SIG-M5 (cell line): ENCODE results near the gene HYCC2.
"Not testable (repeated sequence)": the region's sequence is repeated elsewhere in the genome, so short reads cannot be mapped to it uniquely, and the experiment has no call there.

ENCODE experiments used
- DNase-seq: peaks from one replicate; lab custom pipeline; 2025; lab: John Stamatoyannopoulos, UW

HYCC2 gene

DNA sequence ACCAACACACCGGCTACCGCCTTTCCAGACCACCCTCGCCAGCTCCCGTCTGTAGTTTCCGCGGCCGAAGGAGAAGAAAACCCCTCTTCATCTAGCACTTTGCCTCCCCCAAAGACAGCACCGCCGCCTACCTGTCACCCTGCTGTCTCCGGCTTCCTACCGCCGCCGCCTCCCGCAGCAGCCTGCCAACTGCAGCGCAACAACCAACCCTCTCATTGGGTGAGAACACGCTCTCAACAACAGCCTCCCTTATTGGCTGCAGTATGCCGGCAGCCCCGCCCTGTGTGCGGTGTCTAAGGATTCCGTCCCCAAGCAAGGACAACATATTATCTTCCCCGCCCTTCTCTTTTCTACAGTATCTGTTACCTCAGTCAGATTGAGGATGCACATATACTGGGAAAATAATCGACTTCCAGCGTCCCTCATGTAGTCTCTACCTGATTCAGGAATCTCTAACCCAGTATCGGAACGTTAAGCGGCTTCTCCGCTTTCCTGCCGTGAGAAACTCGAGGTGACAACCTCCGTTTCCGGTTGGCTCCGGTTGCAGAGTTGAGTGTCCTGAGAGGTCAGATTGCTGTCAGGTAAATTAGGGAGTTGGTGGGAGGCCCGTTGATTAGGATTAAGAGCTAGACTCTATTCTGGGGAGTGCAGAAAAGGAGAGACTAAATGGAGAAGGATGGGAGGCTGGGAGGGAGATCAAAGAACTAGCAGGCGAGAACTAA lies at the start of gene HYCC2, which contains the start of gene NDUFB3:
HYCC2 (minus strand) TSS at position 193 of the 722 bp plus-strand sequence. CDS start 47,662 bp downstream, outside the sequence.
NDUFB3 (plus strand) TSS at position 523 of the 722 bp plus-strand sequence. CDS start 6,882 bp downstream, outside the sequence.
- DNase-seq = peak; percentile 81

DNA sequence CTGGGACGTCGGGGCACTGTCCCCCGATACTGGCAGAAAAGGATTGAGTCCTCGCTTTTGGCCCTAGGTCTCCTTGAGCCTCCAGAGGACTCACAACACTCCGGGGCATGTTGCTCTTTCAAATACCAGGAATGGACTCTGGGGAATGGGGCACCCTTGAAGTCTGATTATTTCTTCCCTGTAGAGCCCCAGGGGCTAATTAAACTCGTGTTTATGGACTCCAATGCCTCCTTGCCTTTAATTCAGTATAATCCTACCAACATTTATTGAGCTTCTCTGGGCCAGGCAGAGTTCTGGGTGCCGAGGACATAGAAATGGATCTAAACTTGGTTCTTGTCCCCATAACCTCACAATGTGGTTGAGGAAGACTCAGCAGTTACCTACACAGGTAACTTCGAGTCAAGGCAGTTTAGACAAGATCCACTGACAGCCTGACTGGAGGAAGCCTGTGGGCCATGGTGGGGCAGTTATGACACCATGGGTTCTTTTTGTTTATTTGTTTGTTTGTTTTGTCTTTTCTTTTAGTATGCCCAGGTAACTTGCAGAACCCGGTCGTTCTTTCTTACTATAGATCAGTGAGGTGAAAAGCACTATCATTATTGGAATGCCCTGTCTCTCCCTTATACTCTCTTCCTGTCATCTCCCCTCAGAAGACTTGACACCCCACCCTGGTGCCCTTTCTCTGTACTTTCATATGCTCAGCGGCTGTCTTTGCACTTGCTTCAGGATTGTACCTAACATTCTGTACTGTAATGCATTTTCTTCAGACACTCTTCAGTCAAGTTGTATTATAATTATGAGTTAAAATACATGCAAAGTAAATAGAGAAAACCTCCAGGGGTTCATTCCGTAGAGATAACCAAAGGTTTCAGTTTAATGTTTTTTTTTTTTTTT lies 47.7 kb upstream of the HYCC2 start:
- DNase-seq = no peak

DNA sequence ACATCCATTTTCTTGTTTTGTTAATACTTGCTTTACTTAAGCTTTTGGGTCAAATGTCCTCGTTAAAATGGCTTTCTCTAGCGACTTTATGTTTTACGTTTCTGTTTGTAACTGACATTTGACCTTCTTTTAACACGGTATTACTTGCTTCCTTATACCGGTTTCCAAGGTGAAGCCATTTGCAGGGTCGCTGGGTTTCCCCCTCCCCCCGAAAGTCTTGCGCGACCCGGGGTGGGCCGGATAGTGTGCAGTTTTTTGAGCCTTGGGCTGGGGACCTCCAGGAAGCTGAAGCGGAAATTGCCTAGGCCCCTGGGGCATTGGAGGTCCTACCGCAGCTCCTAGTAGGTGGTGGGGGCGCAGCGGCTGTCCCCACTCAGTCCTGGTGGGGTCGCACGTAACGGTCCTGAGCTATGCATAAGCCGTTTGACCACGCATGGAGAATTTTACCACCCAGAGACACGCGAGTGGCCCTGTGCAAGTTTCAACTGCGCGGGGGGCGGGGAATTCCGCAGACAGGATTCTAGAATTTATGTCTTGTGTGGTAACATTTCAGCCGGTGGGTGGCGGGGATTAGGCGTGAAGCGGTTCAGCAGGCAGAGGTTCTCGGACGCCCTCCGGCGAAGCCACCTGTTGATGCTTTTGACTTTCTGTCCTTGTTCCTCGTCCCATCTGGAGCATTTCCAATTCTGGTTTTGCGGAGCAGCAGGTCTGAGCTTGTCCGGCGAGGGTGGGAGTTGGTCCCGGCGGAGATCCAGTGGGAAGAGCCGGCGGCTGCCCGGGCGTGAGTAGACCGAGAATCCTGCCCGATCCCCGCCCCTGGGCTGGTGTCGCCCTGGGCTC lies 46.9 kb upstream of the HYCC2 start:
- peak; percentile 81 for DNase-seq

DNA sequence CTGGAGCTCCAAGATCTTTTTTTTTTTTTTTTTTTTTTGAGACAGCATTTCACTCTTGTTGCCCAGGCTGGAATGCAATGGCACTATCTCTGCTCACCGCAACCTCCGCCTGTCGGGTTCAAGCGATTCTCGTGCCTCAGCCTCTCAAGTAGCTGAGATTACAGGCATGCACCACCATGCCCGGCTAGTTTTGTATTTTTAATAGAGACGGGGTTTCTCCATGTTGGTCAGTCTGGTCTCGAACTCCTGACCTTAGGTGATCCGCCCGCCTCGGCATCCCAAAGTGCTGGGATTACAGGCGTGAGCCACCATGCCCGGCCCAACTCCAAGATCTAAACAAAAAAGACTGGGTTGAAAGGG lies 46.2 kb upstream of the HYCC2 start:
- DNase-seq = not testable (repeated sequence)

DNA sequence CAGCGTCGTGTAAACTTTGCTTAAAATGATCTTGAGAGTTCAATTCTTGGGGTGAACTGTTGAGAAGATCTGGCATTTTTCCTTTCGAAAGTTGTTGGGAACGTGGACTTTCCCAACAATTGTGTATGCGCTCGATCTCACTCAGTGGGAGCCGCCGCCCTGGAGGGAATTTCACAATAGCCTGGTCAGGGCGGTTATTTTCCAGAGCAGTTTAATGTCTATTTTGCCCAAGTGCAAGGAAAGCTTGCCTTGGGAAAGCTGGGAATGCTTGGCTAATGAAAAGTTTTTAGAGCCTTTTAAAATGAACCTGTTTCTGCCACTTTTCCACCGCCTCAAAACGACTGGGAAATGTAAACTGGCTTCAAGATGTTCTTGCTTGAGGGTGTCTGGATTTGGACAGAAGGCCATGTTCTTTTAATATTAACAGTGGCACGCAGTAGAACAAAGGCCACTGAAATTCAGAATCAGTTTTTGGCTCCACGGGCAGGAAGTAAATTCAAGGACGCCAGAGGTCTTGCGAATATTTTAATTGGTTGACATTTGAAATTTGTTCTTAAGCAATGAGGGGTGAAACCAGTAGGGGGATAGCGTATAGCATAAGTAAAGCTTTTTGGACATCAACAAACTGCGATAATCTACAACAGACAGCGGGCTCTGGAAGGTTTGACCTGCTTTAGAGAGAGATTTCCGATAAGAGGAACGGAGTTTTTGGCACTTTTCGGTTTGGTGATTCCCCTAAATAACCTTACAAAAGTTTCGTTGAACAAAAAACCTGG lies 45.7 kb upstream of the HYCC2 start:
- DNase-seq = peak; percentile 55

DNA sequence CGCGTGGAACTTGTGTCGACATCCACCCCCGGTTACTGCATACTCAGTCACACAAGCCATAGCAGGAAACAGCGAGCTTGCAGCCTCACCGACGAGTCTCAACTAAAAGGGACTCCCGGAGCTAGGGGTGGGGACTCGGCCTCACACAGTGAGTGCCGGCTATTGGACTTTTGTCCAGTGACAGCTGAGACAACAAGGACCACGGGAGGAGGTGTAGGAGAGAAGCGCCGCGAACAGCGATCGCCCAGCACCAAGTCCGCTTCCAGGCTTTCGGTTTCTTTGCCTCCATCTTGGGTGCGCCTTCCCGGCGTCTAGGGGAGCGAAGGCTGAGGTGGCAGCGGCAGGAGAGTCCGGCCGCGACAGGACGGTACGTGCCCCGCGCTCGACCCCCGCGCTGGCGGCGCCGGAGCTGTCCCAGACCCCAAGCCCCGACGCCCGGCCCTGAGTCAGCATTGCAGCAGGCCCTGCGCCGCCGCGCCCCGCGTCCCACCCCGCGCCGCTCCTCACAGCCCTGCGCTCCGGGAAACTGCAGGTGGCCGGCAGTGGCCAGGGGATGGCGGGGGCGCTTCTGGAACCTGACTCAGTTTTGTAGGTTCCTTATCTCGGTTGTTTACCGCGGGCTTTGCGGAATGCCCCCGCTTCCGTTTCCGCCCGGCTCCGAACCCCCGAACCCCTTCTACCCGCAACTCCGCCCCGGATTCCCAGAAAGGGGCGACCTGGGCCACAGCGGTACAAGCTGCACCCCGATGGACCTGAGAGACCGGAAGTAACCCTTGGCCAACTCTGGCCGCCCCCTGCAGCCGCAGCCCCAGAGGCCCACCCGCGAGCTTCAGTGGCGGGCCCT lies 44.9 kb upstream of the HYCC2 start, which contains the start of gene CFLAR:
CFLAR (plus strand) TSS at position 50 of the 844 bp plus-strand sequence. CDS start 13,702 bp downstream, outside the sequence.
- peak; percentile 38 for DNase-seq

DNA sequence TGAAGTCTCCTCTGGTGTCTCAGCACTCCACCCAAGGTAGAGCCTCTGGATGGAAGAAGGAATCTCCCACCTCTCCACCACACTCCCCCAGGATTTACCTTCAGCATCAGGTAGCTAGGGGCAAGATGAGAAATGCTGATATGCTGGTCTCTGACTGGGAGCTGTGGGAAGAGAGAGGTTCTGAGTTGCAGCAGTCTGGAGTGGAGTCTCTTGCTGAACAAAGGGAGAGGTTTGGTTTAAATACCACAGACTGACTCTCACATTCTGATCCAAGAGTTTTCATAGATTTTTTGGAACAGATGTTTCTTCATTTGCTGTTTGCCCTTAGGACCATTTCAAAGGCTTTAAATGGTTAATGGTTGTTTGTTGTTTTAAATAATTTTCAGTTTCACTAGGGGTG lies 43.4 kb upstream of the HYCC2 start:
- DNase-seq = no peak

DNA sequence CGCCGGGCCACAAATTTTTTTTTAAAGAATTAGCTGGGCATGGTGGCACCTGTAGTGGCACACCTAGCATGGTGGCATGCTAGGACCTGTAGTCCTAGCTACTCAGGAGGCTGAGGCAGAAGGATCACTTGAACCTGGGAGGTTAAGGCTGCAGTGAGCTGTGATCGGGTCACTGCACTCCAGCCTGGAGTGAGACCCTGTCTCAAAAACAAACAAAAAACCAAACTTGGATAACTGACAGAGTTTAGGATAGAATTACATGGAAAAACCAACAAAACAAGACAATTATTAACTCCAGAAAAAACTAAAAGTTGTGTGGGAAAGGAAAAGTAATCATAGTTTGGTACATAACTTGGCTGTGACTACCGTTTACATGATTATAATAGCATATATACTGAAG lies 42.9 kb upstream of the HYCC2 start:
- no peak for DNase-seq

DNA sequence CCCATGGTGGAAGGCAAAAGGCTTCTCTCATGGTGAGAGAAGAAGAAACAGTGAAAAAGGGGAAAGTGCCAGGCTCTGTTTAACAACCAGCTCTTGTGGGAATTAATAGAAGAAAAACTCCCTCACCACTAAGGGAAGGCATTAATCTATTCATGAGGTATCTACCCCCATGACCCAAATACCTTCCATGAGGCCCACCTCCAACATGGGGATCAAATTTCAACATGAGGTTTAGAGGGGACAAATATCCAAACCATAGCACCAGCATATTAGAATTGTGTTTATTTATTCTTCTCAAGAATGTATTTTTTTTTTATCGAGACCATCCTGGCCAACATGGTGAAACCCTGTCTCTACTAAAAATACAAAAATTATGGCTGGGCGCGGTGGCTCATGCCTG lies 39.6 kb upstream of the HYCC2 start:
- DNase-seq = no peak

DNA sequence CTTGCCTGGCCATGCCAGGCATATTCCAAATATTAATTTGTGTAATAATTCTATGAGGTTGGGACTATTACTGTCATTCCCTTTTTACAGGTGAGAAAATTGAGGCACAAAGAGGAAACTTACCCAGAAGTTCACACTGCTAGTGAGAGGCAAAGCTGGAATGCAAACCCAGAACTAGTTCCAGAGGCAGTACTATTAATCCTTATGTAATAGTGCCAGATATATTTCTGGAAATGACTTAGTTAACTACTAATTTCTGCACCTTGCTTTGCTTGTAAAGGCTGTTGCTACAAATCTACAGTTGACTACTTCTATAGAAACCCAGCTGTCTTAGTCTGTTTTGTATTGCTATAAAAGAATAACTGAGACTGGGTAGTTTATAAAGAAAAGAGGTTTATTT lies 39.1 kb upstream of the HYCC2 start:
- no peak for DNase-seq

DNA sequence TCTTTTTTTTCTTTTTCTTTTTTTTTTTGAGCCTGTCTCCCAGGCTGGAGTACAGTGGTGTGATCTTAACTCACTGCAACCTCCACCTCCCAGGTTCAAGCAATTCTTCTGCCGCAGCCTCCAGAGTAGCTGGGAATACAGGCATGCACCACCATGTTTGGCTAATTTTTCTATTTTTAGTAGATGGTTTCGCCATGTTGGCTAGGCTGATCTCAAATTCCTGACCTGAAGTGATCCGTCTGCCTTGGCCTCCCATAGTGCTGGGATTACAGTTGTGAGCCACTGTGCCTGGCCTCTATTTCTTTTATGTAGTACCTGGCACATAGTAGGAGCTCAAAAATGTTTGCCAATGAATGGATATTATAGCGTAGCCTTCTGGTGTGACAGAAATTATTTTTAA lies 37.7 kb upstream of the HYCC2 start:
- DNase-seq = no peak

DNA sequence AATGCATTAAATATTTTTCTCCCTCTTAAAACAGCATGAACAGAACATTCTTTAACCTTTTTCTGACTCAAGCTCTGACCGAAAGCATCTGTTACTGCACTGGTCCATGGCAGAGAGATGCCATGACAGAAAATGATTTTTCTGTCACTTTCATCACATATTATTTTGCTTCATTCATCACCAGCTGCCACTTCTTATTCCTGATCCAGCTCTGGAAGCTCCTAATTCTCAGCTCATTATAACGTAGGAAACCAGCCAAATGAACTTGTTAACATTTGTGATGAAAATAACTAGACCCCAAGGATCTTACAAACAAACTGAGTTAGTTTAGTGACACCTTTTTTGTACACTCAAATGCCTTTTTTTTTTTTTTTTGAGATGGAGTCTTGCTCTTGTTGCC lies 36.9 kb upstream of the HYCC2 start:
- no peak for DNase-seq

DNA sequence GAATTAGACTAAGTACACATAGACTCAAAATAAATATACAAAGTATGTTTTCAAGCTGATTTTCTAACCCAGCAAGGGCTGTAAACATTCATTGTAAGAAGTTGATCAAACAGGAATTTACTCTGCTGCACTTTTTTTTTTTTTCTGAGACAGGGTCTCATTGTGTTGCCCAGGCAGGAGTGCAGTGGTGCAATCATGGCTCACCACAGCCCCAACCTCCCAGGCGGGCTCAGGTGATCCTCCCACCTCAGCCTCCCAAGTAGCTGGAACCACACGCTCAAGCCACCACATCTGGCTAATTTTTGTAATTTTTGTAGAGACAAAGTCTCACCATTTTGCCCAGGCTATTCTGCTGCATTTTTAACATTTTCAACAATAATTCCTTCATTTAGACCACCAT lies 36.2 kb upstream of the HYCC2 start:
- DNase-seq = no peak

DNA sequence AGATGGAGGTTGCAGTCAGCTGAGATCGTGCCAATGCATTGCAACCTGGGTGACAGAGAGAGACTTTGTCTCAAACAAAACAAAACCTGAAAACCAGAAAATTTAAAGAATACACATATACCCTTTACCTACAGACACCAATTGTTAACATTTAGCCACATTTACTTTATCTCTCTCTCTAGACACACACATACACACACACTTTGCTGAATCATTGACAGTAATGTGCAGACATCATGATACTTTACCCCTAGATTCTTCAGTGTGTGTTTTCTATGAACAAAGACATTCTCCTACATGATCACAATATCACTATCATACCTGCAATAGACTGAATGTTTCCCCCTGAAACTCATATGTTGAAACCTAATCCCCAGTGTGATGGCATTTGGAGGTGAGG lies 34.3 kb upstream of the HYCC2 start:
- no peak for DNase-seq

DNA sequence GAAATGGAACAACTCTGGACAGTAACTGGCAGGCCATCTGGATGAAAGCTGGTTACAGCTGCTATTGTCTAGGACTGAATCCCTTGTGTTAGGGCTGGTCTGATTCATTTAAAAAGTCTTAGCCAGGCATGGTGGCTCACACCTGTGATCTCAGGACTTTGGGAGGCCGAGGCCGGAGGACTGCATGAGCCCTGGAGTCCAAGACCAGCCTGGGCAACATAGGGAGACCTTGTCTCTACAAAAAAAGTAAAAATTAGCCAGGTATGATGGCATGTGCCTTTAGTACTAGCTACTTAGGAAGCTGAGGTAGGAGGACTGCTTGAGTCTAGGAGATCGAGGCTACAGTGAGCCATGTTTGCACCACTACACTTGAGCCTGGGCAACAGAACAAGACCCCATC lies 29.0 kb upstream of the HYCC2 start:
- DNase-seq = no peak

DNA sequence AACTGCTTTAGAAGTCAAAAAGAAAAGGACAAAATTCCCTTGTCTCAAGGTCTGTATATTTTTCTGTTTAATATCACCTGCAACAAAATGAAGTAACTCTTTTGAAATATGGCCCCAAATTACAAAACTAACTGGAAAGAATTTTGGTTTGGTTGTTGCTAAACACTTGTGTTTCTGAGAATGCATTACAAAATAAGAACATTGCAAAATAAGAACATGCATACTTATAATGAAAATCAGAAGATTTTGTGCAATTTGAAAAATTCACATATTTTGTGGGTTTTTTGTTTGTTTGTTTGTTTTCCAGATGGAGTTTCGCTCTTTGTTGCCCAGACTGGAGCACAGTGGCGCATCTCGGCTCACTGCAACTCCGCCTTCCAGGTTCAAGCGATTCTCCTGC lies 22.1 kb upstream of the HYCC2 start:
- DNase-seq = no peak

DNA sequence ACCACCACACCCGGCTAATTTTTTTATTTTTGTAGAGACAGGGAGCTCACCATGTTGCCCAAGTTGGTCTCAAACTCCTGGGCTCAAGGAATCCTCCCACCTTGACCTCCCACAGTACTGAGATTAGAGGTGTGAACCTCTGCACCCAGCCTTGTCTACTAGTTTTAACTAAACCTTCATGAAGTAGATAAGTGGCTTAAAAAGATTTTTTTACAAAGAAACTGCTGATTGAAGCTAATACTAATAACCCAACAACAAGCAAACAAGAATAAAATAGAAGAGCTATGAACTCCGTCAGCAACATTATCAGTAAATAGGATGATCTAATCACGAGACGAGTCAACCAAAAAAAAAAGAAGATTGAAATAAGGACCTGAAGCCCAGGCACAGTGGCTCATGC lies 19.1 kb upstream of the HYCC2 start:
- DNase-seq = no peak

DNA sequence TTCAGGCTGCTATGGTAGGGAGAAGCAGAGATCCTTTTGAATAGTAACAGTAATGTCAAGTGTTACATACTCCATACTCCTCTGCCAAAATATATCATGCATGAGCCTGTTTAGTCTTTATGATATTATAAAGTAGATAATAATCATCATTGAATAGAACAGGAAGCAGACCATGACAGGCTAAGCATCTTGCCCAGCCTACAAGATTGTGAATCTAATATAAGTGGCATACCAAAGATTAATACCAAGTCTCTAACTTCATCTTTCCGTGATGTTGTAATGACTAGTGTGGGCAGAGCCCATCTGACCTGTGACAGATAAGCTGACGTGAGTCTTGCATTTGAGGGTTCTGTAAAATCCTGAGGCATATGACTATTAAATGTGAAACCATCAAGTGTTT lies 13.4 kb upstream of the HYCC2 start:
- no peak for DNase-seq

DNA sequence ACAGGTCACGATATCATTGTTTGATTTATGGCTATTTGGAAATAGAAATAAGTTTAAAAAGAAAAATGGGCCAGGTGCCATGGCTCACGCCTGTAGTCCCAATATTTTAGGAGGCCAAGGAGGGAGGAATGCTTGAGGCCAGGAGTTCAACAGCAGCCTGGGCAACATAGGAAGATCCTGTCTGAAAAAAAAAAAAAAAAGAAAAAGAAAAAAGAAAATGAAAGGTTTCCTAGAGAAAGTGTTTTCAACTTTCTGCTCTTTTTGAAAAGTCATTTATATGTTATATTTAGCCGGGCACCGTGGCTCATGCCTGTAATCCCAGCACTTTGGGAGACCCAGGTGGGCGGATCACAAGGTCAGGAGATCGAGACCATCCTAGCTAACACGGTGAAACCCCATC lies 3.5 kb upstream of the HYCC2 start:
- no peak for DNase-seq

DNA sequence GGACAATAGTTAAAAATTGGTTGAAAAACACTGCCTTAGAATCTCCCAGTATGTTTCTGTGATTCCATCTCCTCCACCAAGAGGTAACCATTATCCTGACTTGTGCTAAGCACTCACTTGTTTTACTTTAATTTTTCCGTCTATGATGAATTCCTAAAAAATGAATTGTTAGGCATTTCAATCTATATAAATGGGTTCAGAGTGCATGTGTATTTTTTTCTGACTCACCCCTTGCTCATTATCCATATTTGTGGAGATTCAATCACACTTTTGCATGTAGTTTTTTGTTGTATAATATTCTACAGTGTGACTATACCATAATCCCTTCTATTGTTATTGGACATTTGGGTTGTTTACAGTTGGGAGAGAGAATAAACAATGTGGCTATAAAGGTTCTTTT lies 1.6 kb upstream of the HYCC2 start:
- DNase-seq = no peak

DNA sequence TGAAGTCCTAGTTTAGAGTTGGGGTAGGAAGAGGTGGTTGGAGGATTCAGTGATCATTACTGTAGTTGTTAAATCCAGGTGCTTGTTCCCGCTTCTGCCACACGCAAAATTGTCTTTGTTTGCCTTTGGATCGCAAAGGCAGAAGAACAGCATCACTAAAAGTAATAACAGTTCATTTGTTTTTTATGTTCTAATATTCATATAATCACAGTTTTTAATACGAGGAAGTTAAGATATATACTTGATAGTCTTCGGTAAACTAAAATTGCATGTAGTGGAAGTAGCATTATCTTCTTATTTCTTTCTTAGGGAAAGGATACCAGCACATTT lies 695 bp upstream of the HYCC2 start:
- no peak for DNase-seq
